ES-I3 (cell line): ENCODE data around the gene PITX3.

Experiments
- H3K36me3 ChIP-seq: 2 replicates; pipeline ENCODE4 v1.6.1; 2013; ENCODE audit warnings: mild to moderate bottlenecking, low read length, control low read depth, moderate library complexity; ENCODE audit not compliant: insufficient read depth
- H3K4me1 ChIP-seq: 2 replicates; pipeline ENCODE4 v1.6.1; 2013; ENCODE audit warnings: mild to moderate bottlenecking, control low read depth, low read length; ENCODE audit not compliant: insufficient read depth
- H3K9ac ChIP-seq: 2 replicates; pipeline ENCODE4 v1.6.1; 2013; ENCODE audit warnings: low read depth, mild to moderate bottlenecking, low read length, moderate library complexity
- H3K9me3 ChIP-seq: 2 replicates; pipeline ENCODE4 v1.6.1; 2013; ENCODE audit warnings: mild to moderate bottlenecking, low read length, moderate library complexity; ENCODE audit not compliant: control insufficient read depth, insufficient read depth

The PITX3 gene

DNA sequence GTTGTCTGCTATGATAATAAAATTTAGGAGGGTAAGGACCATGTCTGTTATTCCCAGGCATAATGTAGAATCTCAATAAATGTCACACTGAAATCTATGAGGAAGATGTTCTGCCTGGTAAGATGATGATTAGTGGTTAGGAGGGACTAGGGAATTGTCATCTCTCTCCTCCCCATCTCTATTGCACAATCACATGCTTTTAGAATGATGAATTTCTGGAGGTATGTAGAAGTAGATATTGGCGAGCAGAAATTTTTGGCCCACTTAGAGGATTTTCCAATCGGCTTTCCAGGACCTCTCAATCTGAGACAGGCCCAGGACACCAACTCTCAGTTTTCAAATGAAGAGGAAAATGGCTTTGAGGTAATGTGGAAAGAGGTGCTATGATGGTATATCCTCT, 2.0 kb upstream of the PITX3 start:
- no peaks in the 10 kb centered on the region for H3K9me3 ChIP-seq

DNA sequence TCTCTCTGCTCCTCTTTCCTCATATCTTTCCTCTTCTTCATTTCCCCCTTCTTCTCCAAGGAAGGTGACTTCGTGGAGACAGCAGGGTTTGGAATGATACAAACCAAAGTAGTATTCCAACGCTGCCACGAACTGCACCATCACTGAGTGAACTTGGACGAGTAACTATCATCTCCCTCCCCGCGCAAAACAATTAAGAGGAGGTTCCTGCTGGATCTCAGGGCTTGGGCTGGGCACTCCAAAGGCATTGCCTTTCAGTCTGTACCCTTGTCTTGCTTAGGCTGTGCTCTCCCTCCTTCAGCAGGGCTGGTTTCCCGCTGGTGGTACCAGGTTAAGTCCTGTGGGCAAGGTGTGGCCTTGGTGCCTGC, 790 bp upstream of the PITX3 start:
- Histone ChIP-seq H3K36me3 (no peaks in the 10 kb centered on the region), H3K9ac (peak overlapping the region; percentile 63; the same call in 1 of the 2 replicates), H3K9me3 (no peaks in the 10 kb centered on the region), H3K4me1 (peaks cover 3% of the 10 kb centered on the region; the same call in 1 of the 2 replicates)

More for the DNA sequence above, 2.0 kb upstream of the PITX3 start:
- no peak overlapping the region for H3K9ac ChIP-seq
- H3K36me3 ChIP-seq: no peaks in the 10 kb centered on the region
- H3K4me1 ChIP-seq: peaks cover 3% of the 10 kb centered on the region; the same call in 1 of the 2 replicates

DNA sequence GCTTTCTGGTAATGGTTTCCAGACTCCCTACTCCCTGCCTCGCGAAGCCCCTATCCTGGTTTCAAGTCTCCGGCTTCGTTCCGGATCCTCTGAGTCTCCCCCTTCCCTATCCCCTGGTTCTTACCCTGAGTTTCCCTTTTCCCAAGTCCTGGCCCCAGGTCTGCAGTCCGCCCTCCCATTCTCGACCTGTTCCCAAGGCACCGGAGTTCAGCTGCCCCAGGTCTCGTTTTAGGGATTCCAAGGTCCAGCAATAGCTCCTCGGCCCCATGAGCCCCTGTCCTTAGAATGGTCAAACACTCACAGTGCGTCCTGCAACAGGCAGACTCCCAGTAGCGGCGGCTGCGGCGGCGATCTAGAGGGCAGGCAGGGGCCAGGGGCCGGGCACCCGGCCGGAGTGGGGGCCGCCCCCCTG, 274 bp downstream of the PITX3 start:
- H3K9me3 ChIP-seq: no peaks in the 10 kb centered on the region
- H3K9ac ChIP-seq: peak overlapping the region; percentile 63
- H3K36me3 ChIP-seq: no peaks in the 10 kb centered on the region
- H3K4me1 ChIP-seq: no peaks in the 10 kb centered on the region

DNA sequence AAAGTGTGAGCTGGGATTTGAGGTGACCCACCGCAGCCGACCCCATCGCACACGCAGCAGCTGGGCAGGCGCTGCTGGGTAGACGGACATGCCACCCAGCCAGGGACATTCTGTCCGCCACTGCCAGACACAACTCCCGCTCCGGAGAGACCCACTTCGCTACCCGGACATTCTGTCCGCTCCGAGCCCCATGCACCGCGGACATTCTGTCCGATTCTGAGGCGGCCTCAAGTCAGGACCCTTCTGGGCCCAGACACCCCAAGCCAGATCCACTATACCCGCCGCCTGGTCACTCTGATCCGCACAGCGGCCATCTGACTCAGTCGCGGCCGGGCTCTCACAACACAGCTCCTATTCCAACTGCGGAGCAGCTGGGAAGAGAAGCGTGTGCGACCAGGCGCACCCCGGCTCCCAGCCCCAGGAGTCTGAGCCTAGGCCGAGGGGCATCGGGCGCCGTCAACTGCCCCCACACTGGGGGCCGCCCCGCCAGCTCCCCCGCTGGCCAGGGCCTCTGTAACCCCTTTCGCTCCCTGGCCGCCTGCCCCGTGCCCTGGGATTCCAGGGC, 763 bp downstream of the PITX3 start:
- Histone ChIP-seq H3K36me3 (no peaks in the 10 kb centered on the region), H3K4me1 (no peaks in the 10 kb centered on the region), H3K9ac (peak overlapping the region; percentile 63), H3K9me3 (no peaks in the 10 kb centered on the region)

DNA sequence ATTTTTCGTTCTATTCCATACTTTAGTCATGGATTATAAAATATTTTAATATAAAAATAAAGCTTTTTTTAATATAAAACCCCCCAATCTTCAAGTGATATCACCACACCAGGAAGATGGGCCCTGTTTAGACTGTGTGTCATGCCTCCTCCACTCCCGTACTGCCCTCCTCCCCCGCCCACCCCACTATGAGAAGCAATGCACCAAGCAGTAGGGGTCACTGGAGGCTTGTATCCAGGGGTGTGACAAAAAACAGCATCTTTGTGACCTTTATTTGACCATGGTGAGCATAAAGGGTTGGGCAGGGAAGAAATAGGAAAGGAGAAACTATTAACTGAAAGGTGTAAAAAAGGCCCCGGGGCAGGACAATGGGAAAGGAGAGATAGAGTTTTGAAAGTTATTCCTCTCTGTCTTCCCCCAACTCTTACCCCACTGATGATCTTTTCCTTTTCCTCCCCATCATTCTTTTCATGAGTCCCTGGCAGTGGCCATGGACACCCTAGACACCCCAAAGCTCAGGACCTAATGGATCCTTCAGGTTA, 3.5 kb downstream of the PITX3 start:
- Histone ChIP-seq H3K9ac (no peak overlapping the region), H3K9me3 (no peaks in the 10 kb centered on the region), H3K4me1 (no peaks in the 10 kb centered on the region), H3K36me3 (no peaks in the 10 kb centered on the region)

DNA sequence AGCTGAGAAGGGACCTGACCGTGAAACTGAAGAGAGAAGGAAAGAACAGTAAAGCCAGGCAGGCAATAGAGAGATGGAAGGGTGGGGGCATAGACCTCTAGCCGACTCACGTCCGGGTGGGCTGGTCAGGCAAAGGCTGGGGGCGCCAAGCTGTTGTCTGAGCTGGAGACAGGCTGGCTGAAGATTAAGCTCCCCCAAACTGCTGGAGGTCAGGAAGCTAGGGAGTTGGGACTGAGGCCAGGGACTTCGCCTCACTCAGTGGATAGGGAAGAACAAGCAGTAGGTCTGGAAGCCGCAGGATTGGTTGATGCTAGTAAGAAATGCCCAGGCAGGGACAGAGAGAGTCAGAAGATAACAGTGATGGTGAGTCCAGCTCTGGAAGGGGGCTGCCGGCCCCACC, 5.3 kb downstream of the PITX3 start:
- Histone ChIP-seq H3K4me1 (no peaks in the 10 kb centered on the region), H3K36me3 (no peaks in the 10 kb centered on the region), H3K9ac (no peak overlapping the region), H3K9me3 (no peaks in the 10 kb centered on the region)

DNA sequence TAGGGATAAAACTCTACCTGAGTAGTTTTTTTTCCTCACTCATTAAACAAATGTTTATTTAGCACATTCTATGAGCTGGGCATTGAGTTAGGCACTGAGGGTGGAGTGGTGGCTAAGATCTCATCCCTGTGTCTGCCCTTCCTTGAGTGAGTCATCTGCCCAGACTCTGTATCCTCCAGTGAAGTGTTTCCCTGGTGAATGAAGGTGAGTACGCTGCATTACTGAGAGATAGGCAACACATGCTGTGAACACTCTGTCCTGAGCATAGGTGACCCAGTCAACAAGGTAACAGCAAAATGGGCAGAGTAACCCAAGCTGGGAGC, 5.8 kb downstream of the PITX3 start:
- no peak overlapping the region for H3K9ac ChIP-seq

DNA sequence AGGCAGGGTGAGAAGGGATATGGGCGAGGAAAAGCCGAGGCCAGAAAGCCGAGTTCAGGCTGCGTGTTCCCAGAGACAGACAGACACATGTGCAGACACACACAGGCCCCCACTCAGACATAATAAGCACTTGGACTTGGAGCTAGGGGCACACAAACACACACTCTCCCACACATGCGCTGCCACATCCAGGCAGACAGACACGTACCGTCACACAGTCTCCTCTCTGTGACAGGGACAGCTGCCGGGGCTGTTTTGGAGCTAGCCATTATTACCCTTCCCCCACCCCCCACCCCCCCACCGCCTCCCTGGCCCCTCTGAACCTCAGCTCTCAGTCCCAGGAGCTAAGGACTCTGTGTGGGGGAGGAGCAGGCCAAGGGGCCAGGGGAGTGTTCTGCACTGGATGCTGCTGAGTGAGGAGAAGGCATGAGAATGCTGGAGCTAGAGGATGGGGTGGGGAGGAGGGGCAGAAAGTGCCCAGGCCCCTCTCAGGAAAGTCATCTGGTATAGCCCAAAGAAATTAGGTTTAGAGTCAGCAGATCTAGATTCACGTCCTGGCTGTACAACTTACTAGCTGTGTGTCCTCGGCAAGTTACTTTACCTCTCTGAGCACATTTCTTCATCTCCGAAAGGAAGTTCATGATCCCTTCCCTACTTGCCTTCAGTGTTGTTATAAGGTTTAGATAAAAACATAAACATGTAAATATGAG, 6.3 kb downstream of the PITX3 start:
- Histone ChIP-seq H3K9ac (no peak overlapping the region), H3K36me3 (no peaks in the 10 kb centered on the region), H3K9me3 (no peaks in the 10 kb centered on the region), H3K4me1 (no peaks in the 10 kb centered on the region)

More for the DNA sequence above, 5.8 kb downstream of the PITX3 start:
- Histone ChIP-seq H3K9me3 (no peaks in the 10 kb centered on the region), H3K36me3 (no peaks in the 10 kb centered on the region), H3K4me1 (no peaks in the 10 kb centered on the region)

DNA sequence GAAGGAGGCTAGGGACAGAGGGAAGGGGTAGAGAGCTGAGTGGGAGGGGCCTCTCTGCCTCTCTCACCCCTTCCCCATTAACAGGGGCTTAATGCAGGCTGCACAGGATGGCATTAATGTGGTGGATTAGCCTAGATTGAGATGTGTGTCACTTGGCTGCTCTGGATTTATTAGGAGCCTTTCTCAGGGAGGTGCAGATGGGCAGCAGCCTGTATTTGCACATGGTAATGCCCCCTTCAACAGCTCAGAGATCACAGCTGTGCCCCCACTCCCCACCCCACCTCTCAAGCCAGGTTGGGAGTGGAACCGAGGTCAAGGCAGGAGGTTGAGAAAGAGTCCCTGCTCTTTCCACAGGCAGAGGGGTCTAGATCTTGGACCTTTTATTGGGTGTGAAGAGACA, 7.3 kb downstream of the PITX3 start:
- no peaks in the 10 kb centered on the region for H3K4me1 ChIP-seq
- H3K9me3 ChIP-seq: no peaks in the 10 kb centered on the region
- H3K36me3 ChIP-seq: no peaks in the 10 kb centered on the region
- no peak overlapping the region for H3K9ac ChIP-seq

DNA sequence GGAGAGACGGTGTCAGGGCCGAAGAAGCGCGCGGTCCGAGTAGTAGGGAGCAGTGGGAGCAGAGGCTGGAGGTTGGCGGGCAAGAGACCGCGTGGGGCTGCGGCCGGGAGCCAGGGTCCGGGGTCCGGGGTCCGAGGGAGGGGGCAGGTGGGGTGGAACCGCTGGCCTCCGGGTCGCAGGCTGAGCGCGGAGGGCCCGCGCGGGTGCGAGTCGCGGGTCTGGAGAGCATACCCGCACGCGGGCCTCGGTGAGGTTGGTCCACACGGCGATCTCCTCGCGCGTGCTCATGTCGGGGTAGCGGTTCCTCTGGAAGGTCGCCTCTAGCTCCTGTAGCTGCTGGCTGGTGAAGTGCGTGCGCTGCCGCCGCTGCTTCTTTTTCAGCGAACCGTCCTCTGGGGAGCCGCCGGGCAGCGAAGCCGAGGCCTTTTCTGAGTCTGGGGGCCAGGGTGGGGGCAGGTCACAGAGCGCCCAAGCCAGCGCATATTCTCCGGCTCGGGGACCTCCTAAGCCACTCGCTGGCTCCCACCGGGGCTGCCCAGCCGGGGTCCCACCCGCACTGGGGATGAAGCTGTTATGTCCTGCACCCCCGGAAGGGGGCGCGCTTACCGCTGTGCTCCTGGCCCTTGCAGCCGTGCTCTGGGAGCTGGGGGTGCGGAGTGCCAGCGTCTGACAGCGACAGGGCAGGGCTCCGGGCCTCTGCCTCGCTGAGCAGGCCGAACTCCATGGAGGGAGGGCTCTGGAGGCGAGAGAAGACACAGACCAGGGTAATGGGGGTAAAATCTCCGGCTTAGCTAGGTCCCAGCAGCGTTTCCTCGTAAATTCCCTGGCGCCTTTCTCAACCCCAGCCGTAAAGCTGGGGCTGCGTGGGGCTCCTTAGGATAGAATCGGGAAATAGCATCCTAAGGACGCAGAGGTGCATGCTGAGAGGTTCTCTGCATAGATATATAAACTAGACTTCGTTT, 9.7 kb downstream of the PITX3 start:
- Histone ChIP-seq H3K36me3 (no peaks in the 10 kb centered on the region), H3K4me1 (no peaks in the 10 kb centered on the region), H3K9me3 (no peaks in the 10 kb centered on the region), H3K9ac (peak overlapping the region; percentile 61; the same call in 1 of the 2 replicates)

DNA sequence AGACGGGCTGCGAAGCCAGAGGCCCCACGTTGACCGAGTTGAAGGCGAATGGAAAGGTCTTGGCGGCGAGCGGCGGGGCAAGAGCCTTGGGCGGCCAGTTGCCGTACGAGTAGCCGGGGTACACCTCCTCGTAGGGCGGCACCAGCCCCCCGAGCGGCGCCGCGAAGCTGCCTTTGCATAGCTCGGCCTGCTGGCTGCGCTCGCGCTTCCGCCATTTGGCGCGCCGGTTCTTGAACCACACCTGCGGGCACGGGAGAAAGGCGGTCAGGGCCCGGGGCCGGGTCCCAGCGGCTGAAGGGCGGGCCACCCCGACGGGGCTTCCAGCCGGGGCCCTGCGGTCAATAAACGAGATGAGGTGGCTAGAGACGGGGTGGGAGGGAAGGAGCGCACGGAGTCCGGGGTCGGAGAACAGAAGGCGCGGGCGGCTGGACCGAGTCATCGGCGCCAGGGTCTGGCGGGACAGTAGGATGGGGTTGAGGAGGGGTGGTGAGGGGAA, 10.4 kb downstream of the PITX3 start:
- H3K9me3 ChIP-seq: no peaks in the 10 kb centered on the region
- H3K4me1 ChIP-seq: no peaks in the 10 kb centered on the region
- no peaks in the 10 kb centered on the region for H3K36me3 ChIP-seq
- peak overlapping the region; percentile 61; the same call in 1 of the 2 replicates for H3K9ac ChIP-seq

DNA sequence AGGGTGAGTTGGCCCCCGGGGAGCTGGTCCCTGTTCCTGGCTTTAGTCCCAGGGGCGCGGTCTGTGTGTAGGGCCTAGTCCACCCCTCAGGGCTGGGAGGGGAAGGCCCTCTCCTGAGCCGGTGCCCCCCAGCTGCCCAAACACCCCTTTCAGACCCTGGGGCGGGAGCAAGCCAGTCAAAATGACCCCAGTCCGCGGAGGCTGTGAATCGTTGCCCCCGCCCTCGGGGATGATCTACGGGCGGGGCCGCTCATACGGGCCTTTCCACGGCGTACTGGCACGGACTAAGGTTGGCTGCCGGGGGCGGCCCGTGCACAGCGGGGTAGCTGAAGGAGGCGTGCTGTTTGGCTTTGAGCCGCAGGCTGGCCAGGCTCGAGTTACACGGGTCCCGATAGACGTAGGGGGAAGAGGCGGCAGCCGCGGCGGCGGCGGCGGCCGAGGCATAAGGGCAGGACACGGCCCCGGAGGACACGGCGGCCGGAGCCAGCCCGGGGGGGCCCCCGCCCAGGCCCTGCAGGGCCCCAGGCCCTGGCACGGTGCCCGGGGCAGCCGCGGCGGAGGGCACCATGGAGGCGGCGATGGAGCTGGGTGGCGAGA, 10.9 kb downstream of the PITX3 start:
- Histone ChIP-seq H3K4me1 (no peaks in the 10 kb centered on the region), H3K36me3 (no peaks in the 10 kb centered on the region), H3K9ac (peak overlapping the region; percentile 61; the same call in 1 of the 2 replicates), H3K9me3 (no peaks in the 10 kb centered on the region)

DNA sequence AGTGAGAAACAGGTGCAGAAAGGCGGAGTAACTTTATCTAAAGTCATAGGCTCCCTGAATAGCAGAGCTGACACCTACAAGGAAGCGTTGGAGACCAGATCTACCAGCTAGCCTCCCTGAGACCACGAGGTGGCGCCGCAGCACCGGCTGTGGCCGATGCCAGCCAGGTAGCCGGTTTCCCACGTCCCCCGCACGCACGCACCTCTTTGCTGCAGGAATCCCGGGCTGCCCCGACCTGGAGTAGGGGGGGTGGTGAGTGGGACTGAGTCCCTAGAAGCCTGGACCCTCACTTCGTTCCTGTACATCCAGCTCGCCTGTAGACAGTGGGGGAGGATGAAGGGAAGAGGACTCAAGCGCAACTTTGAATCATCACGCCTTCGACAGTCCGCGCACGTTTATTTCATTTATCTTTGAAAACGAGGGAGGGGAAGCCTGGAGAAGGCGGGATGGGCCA, 11.5 kb downstream of the PITX3 start:
- H3K4me1 ChIP-seq: no peaks in the 10 kb centered on the region
- H3K9ac ChIP-seq: peak overlapping the region; percentile 61; the same call in 1 of the 2 replicates
- H3K9me3 ChIP-seq: no peaks in the 10 kb centered on the region
- no peaks in the 10 kb centered on the region for H3K36me3 ChIP-seq

DNA sequence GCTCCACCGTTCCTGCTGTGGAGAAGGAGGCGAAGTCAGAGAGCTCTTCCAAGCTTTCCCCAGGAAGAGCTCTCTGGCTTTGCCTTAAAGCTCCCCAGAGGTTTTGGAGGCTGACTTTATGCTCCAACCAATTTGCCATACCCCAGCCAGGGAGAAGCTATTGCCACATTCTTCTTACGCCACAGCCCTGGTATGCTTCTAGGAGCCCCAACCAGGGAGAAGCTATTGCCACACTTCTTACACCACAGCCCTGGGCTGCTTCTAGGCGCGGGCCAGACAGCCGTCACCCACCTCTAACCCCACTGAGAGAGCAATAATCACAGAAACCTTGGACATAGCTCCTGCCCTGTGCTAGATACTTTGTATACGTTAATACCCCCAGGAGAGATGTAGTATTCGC, 14.3 kb downstream of the PITX3 start:
- no peaks in the 10 kb centered on the region for H3K36me3 ChIP-seq
- H3K4me1 ChIP-seq: no peaks in the 10 kb centered on the region
- no peaks in the 10 kb centered on the region for H3K9me3 ChIP-seq
- no peak overlapping the region for H3K9ac ChIP-seq
